ENCODE results near the gene KLHL5.

DNA sequence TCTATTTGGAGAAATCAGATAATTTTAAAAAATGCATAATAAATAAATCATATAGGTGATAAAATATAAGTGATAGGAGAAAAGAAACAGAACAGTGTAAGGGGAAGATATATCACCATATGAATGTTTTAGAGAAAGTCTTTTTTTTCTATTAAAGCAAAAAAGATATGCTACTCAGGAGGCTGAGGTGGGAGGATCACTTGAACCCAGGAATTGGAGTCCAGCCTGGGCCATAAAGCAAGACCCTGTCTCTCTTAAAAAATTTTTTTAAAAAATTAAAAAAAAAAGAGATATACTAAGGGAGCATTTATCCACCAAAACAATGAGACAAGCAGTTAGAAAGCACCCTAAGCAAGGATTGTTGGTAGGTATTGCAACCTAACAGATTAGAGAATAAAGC lies 35.9 kb upstream of the KLHL5 start:
- TF ChIP-seq CEBPB (IDR thresholded peaks at IDR 0.05): no peak
- no peak for TF ChIP-seq CTCF (IDR thresholded peaks at IDR 0.05)
- no peak for TF ChIP-seq RFX5 (IDR thresholded peaks at IDR 0.05)
- no peak for TF ChIP-seq NR3C1 (IDR thresholded peaks at IDR 0.05)
- TF ChIP-seq RARB (CRISPR knock-in tag; IDR thresholded peaks at IDR 0.05): no peak
- TF ChIP-seq, protein P1, sequence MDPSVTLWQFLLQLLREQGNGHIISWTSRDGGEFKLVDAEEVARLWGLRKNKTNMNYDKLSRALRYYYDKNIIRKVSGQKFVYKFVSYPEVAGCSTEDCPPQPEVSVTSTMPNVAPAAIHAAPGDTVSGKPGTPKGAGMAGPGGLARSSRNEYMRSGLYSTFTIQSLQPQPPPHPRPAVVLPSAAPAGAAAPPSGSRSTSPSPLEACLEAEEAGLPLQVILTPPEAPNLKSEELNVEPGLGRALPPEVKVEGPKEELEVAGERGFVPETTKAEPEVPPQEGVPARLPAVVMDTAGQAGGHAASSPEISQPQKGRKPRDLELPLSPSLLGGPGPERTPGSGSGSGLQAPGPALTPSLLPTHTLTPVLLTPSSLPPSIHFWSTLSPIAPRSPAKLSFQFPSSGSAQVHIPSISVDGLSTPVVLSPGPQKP (IDR thresholded peaks at IDR 0.05; ENCODE audit: low read depth, low read length): no peak
- no peak for TF ChIP-seq MYC (IDR thresholded peaks at IDR 0.05; ENCODE audit: borderline replicate concordance, low read length)
- no peak for TF ChIP-seq POLR2A (IDR thresholded peaks at IDR 0.05; ENCODE audit: low read length)

Data from A549 (cell line).